GM23248 (cell line): Measurements from ENCODE around the gene GALNS.

Experiments used
- EZH2 ChIP-seq: fragments of 200-600 bp; sonication (generic); IDR thresholded peaks from 2 replicates; pipeline ENCODE4 v1.6.1; 2018; ENCODE audit warnings: antibody characterized with exemption, mild to moderate bottlenecking; ENCODE audit not compliant: insufficient read depth, poor library complexity, severe bottlenecking
- EZH2phosphoT487 ChIP-seq: fragments of 200-600 bp; sonication (generic); IDR thresholded peaks from 2 replicates; pipeline ENCODE4 v1.6.1; 2018; ENCODE audit warnings: antibody characterized with exemption, moderate library complexity, mild to moderate bottlenecking, low read depth; ENCODE audit not compliant: insufficient read depth

DNA sequence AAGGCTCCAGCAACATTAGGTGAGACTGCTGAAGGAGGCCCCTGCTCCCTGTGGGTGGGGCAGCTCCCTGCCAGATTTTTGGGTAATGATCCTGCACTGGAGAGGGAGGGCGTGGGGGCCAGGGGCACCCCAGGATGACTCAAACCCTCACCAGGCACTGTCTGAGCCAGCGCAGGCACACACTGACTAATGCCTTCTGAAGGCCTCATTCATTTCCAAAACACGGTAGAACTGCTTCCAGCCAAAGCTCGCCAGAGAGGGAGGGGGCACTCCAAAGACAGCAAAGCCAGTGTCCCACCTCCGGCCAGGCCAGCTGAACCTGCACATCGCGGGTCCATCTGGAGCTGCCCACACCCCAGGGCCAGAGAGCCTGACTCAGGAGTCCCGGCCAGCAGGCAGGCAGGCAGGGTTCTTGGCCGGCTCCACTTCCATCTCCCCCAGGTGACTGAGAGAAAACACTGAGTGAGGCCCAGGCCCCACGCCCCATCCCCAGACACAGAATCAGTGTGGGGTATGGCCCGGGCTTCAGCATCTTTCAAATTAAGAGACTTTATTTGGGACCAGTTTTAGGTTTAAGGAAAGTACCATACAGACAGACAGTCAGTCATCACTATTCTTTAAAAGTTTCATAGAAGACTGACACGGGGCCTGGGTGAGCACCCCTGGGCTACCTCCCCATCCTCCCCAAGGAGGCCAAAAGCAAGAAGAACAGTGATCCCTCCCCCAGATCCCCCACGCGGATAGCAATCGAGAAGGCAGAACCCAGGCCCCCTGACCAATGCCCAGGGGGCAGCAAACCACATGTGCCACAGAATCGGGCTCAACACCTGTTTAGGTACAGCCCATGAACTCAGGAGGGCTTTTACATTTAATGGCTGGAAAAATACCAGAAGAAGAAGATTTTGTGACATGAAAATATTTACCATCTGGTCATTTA lies 74.0 kb downstream of the GALNS start:
- TF ChIP-seq EZH2 (no peak), EZH2phosphoT487 (no peak)
